NCI-H2081 (cell line): Measurements from ENCODE around the gene UBE2G2.
A peak's percentile ranks its signal among the peaks of the same experiment; 100 is the strongest.

Experiments
- DNase-seq, 2 experiments: peaks; one replicate each; lab custom pipeline; 2025; lab: John Stamatoyannopoulos, UW

Gene UBE2G2

DNA sequence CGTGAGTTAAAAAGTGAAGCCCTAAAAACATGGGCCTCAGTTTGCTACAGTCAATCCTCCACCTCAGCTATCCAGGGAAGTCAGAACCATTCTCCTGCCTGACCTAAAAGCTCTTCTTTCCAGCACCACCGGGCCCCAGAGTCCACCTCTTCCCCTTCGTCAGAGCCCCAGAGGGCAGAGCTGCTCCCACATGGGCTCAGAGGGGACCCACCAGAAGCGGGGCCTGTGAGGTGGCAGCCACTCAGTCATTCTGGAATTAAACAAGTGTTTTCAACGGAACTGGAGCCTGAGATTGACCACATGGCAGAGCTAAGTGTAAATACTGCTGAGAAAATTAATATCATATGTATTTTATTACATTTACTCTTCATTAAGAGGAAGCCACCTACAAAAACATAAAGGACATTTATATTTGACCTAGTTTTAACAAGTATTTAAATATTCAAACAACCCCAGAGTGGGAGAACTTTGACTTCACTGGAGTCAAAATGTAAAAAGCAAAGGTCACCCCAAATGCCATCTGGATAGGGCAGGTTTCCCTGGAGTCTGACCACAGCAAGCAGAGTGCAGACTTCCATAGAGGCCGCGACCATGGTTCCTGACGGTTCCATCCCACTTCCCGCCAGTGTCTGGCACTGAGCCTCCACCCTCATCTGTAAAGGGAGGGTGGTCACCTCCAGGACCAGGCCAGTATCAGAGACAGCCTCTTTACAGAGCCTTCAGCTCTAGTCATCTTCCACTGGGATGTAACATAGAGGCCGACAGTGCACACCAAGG is 14.4 kb upstream of the UBE2G2 start:
- DNase-seq, result no peak

- DNase-seq, result no peak
Measured at GRCh38 chr21:44815225-44815624, 13.6 kb upstream of the UBE2G2 start.

- no peak for DNase-seq
Measured at GRCh38 chr21:44814498-44815023, 12.9 kb upstream of the UBE2G2 start.

DNA sequence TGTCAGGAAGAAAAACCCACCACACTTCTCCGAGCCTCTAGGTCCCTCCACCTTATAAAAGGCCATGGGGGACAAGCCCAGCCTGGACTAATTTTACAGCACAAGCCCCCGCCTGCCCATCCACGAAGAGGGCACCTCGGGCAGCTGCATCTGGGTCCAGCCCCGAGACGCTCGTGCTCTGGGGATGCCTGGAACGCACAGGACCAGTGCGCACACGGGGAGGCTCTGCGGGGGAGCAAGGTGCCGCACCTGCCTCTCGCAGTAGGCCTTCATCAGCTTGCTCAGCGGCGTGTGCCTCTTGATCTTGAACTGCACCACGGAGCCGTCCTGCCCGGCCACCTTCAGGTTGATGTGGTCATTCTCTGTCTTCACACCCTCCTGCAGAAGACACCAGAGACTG is 12.1 kb upstream of the UBE2G2 start:
- DNase-seq, result no peak

DNA sequence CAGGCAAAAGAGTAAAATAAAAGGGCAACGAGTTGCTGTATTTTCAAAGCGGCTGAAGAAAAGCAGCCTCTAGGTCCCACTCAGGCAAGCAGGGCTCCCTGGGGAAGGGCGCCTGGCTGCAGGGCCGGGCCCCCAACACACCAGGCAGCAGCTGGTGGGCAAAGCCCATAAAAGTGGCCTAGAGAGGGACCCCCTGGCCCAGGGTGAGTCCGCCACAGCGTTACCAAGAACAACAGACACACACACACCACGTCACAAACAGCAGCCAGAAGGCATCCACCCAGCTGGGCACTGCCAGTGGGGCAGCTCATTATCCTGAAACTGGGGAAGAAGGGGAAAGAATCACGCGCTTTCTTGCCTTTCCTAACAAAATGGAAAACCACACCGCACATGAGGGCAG is 11.5 kb upstream of the UBE2G2 start:
- no peak for DNase-seq

DNA sequence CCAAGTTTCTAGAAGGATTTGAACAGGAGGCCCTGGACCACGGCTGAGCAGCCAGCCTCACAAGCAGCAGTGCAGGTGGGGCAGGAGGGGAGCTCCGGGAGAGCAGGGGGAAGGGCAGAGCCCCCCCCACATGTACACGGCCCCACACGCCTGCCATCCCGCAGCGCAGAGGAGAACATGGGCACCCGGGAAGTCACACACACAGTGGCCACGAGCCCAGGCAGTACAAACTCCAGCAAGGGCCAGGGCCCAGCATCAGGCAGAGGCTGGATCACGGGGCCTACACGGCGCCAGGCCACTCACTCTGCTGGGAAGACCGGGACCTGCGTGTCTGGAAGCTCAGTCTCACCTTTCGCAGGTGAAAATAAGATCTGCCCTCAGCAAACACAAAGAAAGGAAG is 11.0 kb upstream of the UBE2G2 start:
- DNase-seq, result no peak

DNA sequence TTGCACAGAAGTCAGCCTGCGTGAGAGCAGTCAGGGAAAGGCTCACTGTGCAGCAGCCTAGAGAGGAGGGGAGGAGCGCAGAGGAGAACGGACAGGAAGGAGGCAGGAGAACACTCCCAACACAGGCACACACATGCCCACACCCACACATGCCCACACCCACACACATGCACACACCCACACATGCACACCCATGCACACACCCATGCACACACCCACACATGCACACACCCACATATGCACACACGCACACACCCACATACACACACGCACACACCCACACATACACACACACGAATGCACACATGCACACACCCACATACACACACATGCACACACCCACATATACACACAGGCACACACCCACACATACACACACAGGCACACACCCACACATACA is 9.2 kb upstream of the UBE2G2 start:
- DNase-seq, result no peak

DNA sequence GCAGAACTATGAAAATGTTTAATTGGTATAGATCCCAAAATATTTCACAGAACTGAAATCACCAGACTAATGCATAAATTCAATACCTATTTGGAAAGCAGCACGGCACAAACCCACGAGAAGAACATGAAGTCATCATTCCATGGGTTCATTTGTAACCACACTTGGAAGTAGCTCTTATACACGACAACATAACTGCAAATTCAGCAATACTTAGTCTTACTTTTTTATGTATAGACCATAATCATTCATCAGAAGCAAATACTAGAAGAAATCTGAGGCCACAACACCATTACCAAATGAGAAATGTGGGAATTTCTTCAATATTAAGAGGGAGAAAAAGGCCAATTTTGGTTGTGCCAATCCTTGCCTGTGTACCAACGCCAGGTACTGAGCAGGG is 4.2 kb upstream of the UBE2G2 start:
- no peak for DNase-seq

- DNase-seq, result no peak
Measured at GRCh38 chr21:44805226-44805625, 3.6 kb upstream of the UBE2G2 start.

DNA sequence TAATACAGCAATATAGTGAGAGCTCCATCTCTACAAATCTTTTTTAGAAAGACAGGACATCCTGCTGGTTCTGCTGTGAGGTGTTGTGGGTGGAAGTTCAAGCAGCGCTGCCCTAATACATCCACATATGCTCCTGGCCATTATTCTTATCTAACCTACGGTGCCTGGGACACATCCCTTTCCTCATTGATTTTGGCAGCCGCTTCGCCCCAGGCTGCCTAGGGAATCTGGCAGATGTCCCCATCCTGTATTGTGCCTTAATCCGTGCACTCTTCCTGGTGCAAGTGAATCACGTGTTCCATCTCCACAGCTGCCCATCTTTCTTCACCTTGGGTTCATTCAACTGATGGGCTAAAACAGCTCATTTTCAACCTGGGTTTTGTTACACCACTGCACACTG is 3.1 kb upstream of the UBE2G2 start:
- no peak for DNase-seq

GRCh38 chr21:44803651-44804050 is 2.0 kb upstream of the UBE2G2 start:
- no peak for DNase-seq

- DNase-seq, result no peak
Measured at GRCh38 chr21:44802396-44803153, 955 bp upstream of the UBE2G2 start.

GRCh38 chr21:44800971-44801467 is 601 bp downstream of the UBE2G2 start:
- DNase-seq, result peak in 1 of 2 experiments; percentile 31

DNA sequence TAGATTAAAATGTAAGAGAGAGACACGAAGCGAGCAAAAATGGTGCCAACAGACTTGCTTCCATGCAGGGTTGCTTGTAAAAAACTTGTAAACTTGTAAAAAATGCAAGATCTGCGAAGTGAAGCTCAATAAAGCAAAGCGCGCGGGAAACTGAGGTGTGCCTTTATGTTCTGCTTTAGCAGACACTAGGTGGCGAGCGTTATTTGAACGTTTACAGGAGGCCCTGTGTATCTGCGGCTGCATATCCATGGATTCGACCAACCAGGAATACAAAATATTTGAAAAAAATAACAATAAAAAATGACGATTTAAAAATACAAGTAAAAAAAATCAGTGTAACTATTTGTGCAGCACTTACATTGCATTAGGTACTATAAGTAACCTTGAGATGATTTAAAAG is 1.5 kb downstream of the UBE2G2 start:
- DNase-seq, result peak; percentile 32 to 45

DNA sequence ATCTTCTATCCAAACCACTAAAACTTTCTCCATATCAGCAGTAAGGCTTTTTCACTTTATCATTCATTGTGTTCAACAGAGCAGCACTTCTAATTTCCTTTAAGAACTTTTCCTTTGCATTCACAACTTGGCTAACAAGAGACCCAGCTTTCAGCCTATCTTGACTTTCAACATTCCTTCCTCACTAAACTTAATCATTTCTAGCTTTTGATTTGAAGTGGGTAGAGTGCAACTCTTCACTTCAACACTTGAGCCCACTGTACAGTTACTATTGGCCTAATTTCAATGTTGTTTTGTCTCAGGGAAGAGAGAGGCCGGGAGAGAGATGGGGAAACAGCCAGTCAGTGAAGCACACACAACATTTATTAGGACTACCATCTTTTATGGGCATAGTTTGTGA is 2.0 kb downstream of the UBE2G2 start:
- no peak for DNase-seq

DNA sequence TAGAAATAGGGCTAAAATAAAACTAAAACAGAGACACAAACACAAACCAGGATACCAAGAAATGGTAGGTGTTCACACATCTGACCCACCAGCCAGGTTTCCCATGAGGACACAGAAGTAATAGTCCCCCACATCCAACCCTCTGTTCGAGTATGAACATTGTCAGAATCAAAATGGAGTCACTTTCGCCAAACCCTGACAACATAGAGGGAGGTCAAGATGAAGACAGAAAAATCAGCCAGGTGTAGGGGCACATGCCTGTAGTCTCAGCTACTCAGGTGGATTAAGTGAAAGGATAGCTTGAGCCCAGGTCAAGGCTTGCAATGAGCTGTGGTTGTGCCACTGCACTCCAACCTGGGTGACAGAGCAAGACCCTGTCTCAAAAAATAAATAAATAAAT is 3.8 kb downstream of the UBE2G2 start:
- no peak for DNase-seq

GRCh38 chr21:44795342-44795741 is 6.3 kb downstream of the UBE2G2 start:
- no peak for DNase-seq

DNA sequence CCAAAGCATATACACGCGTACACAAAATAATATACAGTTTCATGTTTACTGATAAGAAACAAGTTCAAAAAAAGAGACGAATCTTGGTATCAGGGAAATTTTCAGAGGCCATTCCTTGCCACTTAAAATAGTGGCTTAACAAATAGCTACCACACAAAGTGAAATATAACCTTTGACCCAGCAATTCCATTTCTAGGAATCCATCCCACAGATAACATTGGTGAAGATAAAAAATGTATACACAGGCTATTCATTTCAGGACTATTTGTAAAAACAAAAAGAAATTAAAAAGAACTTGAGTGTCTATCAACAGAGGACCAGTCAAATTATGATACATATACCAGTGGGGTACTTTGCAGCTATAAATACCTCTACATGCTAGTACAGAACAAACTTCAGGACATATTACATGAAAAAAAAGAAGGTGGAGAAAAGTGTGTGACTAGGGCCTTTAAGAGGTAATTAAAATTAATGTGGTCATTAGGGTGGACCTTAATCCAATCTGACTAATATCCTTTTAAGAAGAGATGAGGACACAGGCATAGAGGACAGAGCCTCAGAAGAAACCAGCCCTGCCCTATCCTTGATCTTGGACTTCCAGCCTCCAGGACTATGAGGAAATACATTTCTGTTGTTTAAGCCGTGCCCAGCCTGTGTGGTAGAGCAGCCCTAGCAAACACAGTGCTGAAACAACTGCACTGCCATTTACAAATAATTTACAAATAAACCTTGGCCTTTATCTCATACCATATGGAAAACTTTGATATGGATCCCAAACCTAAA is 7.8 kb downstream of the UBE2G2 start:
- no peak for DNase-seq

DNA sequence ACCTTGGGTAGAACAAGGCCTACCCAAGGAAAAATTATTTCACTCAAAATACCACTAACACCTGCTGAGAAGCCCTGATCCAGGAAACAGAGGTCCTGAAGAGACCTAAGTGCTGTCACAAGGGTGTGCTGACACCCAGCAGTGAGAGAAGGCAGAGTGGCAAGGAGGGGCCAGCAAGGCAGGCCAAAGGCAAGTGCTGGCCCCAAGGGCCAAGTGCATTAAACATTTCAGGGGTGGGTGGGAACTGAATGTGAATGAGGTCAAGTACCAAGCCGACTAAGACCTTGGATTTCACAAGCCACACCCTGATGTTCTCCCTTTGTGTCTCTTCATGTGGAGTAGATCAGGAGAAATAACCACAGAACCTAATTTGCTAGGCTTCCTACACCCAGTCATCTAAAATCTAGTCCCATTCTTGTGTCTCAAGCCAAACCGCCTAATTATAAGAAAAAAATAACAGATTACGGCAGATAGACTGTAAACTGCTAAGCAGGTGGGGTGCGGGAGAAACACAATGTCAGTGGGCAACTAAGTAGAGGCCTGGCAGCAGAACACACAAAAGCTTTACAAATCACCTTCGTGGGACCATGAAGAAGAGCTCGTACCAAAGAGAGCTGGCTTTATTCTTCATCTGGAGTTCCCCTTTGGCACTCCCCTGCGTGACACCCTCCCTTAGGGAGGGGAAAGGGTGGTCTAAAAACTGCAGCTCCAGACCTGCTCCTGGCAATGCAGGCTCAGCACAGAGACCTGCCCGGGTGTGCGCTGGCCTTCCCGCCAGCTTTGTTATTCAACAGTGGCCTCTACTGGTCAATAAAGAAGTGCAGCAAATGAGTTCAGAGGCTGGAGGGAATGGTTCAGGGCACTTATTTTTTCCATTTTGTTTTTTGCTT is 8.7 kb downstream of the UBE2G2 start:
- peak; percentile 34 to 65 for DNase-seq

GRCh38 chr21:44791993-44792392 is 9.6 kb downstream of the UBE2G2 start:
- DNase-seq, result no peak

GRCh38 chr21:44791246-44791645 is 10.4 kb downstream of the UBE2G2 start:
- DNase-seq, result no peak
